22Rv1 (cell line): ENCODE measurements around the gene TPCN2.

Experiments
- CTCF ChIP-seq: fragments of 450-650 bp; IDR thresholded peaks from 2 replicates; pipeline ENCODE4 v1.5.1; 2017; ENCODE audit warnings: mild to moderate bottlenecking
- ZFX ChIP-seq: fragments of 450-650 bp; IDR thresholded peaks from 2 replicates; pipeline ENCODE4 v1.6.1; 2017; ENCODE audit warnings: antibody characterized with exemption, borderline replicate concordance

- no peak for TF ChIP-seq CTCF
- TF ChIP-seq ZFX = no peak
These were observed 78.5 kb downstream of the TPCN2 start for GRCh38 chr11:69127081-69127850.
